HFFc6 (cell line): Measurements from ENCODE around the gene PDE6D. TPM values are rescaled to one million over a fixed set of nuclear protein-coding genes. Genes with fewer than 3 reads are reported as not detected.
A peak's percentile ranks its signal among the peaks of the same experiment; 100 is the strongest.

Source experiments
- DNase-seq: peaks from one replicate; pipeline ENCODE4 v3.0.0-alpha.2; 2018
- H3K27ac Mint-ChIP-seq: 2 replicates; pipeline ENCODE4 v1.8.0; 2020; ENCODE audit warnings: mild to moderate bottlenecking, mixed read lengths
- H3K27me3 Mint-ChIP-seq: 2 replicates; pipeline ENCODE4 v1.8.0; 2021; ENCODE audit warnings: mild to moderate bottlenecking, moderate library complexity, mixed read lengths; ENCODE audit not compliant: insufficient read depth
- H3K36me3 Mint-ChIP-seq: 2 replicates; pipeline ENCODE4 v1.8.0; 2021; ENCODE audit warnings: low read depth, mixed read lengths
- H3K4me1 Mint-ChIP-seq: 2 replicates; pipeline ENCODE4 v1.8.0; 2020; ENCODE audit warnings: low read depth, mixed read lengths
- H3K4me3 Mint-ChIP-seq: 2 replicates; pipeline ENCODE4 v1.8.0; 2020; ENCODE audit warnings: mild to moderate bottlenecking, moderate library complexity, mixed read lengths
- H3K9me3 Mint-ChIP-seq: 2 replicates; pipeline ENCODE4 v1.8.0; 2020; ENCODE audit warnings: mild to moderate bottlenecking, mixed read lengths
- total RNA-seq, 6 experiments: library from RNA; stranded (reverse); fragmentation: NEBNext Ultra II Directional; extraction: Animal tissue kit (Norgen Biotek cat#: 25700); gene quantifications; 2 replicates in 1 of 6; 3 replicates in 5 of 6; pipeline ENCODE4 v1.2.3, GENCODE V29; 2021
- TF ChIP-seq, protein P1 (sequence below): fragments of 200-600 bp; sonication (generic); IDR thresholded peaks from 2 replicates; pipeline ENCODE4 v1.5.0; 2021; ENCODE audit warnings: antibody characterized with exemption, mild to moderate bottlenecking

PDE6D gene
- total RNA-seq, 6 experiments from 2014 or later: 20.1 to 24.7 (median 22.4) TPM

DNA sequence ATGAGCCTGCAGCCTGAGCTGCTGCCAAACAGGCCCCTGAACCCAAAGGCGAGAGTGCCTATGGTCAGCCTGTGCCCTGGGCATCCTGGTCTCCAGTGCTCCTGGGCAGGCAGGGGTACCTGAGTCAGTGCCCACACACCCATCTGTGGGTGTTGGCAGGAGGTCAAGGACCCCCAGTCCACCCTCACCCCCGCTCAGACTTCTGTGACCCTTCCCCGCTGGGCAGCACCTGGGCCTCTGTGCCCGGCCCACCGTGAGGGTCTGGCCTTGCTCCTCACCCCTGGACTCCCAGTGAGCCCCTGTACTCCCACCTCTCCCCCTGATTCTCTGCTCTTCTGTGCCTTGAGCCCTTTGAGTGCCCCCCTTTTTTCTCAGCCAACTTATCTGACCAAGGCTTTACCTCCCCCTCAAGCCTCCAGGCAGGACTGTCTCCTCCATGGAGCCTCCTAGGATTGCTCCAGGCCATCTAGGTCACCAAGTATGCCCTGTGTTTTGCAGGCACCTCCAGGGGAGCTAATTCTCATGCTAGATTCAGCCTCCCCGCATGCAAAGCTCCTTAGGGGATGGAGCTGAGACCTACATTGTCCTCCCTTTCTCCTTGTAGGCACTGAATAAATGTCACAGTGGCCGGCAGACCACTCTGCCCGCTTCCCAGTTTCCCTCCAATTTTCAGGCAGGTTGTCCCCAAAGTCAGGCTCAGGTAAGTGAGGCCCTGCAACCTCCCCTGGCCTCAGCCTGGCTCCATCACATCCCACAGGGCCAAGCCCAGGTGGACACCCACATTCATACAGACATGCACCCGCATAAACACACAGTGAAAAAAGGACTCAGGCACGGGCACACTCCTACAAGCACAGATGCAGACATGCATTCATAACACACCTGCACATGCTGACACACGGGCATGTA, 94.6 kb downstream of the PDE6D start:
- peaks cover 6% of the 10 kb centered on the region for H3K27me3 Mint-ChIP-seq

DNA sequence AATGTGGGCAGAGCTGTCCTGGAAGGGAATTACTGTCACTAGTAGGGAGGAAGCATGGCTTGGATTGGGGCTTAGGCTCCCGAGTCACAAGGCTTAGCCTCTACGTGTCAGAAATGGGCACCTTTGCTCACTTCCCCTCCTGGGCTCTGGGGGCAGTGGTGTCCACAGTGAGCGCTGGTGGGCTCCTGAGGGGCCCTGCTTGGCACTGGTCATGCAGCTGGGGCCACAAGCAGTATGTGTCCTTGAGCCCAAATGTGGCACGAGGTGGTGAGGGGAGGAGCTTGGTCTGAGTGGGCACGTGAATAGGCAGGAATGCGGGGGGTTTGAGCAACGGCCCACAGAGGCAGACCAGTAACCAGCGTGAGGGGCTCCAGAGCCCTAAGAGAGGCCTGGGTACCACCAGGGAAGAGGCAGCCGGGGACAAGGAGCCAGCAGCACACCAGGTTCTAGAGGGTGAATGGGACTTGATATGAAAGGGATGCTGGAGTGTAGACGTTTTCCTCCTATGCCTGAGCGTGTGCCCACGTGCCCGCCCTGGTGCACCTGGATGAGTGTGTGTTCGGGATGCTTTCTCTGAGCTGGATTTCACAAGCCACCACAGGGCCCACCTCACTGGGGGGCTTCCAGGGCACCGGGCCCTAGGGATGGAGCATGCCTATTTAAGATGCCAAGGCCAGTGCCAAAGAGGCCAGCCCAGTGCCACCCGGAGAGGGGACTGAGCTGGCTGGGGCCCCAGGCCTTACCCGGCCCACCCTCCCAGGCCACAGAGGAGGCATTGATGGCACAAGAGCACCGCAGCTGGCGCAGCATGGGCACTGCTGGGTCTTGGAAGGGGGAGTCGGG, 95.5 kb downstream of the PDE6D start:
- H3K4me3 Mint-ChIP-seq: no peak overlapping the region
- no peak overlapping the region for H3K27ac Mint-ChIP-seq
- no peaks in the 10 kb centered on the region for H3K36me3 Mint-ChIP-seq
- TF ChIP-seq, protein P1, sequence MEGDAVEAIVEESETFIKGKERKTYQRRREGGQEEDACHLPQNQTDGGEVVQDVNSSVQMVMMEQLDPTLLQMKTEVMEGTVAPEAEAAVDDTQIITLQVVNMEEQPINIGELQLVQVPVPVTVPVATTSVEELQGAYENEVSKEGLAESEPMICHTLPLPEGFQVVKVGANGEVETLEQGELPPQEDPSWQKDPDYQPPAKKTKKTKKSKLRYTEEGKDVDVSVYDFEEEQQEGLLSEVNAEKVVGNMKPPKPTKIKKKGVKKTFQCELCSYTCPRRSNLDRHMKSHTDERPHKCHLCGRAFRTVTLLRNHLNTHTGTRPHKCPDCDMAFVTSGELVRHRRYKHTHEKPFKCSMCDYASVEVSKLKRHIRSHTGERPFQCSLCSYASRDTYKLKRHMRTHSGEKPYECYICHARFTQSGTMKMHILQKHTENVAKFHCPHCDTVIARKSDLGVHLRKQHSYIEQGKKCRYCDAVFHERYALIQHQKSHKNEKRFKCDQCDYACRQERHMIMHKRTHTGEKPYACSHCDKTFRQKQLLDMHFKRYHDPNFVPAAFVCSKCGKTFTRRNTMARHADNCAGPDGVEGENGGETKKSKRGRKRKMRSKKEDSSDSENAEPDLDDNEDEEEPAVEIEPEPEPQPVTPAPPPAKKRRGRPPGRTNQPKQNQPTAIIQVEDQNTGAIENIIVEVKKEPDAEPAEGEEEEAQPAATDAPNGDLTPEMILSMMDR: peak; percentile 24; the same call in 1 of the 2 replicates
- H3K9me3 Mint-ChIP-seq: no peaks in the 10 kb centered on the region
- H3K27me3 Mint-ChIP-seq: peaks cover 5% of the 10 kb centered on the region; the same call in 1 of the 2 replicates
- no peak for DNase-seq
- H3K4me1 Mint-ChIP-seq: peaks cover 5% of the 10 kb centered on the region; the same call in 1 of the 2 replicates

More for the DNA sequence above, 94.6 kb downstream of the PDE6D start:
- no peak overlapping the region for H3K27ac Mint-ChIP-seq
- H3K9me3 Mint-ChIP-seq: no peaks in the 10 kb centered on the region
- TF ChIP-seq, protein P1: no peak
- no peak overlapping the region for H3K4me3 Mint-ChIP-seq
- no peaks in the 10 kb centered on the region for H3K36me3 Mint-ChIP-seq
- DNase-seq: no peak
- H3K4me1 Mint-ChIP-seq: peaks cover 3% of the 10 kb centered on the region; the same call in 1 of the 2 replicates

DNA sequence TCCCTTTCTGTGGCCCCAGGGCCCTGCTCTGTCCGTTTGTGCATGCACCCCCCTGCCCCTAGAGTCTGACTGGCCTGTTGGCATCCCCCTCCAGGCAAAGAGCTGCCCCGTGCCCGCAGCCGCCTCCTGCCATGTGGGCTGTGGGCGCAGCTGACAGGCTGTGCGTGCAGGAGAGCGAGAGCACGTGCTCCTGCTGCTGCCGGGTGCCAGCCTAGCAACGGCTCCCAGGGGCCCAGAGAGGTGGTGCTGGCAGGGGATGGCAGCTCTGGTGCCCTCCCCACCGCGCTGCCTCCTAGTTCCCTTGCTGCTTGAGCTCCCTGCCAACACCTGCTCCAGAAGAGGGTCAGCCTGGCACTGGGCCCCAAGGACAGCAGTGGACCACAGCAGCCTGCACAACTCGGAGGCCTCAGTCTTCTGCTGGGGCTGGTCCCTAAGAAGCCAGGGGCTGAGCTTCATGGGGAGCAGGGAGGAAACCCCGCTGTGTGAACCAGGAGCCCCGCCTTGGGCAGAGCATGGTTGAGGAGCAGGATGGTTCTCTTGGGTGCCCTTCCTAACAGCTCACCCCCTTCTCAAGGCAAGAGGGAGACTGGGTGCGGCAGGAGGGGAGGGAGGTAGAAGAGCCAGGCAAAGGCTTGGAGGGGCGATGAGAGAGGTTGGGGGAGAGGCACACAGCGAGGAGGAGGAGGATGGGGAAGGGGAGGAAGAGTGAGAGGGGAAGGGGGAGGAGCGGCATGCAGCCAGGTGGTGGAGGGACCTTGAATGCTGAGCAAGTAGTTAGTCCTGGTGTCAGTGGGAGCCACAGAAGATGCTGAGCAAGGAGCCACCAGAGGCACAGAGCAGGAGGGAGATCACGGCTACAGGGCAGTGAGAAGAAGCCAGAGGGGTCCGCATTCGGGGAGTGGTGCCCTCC, 96.5 kb downstream of the PDE6D start:
- Mint-ChIP-seq H3K27me3 (0 out of 2 replicates have a peak, but pooled peaks cover 3% of the 10 kb centered on the region), H3K4me1 (peaks cover 5% of the 10 kb centered on the region; the same call in 1 of the 2 replicates), H3K4me3 (no peak overlapping the region), H3K27ac (no peak overlapping the region), H3K36me3 (no peaks in the 10 kb centered on the region), H3K9me3 (no peaks in the 10 kb centered on the region)
- TF ChIP-seq, protein P1: no peak
- DNase-seq: no peak

DNA sequence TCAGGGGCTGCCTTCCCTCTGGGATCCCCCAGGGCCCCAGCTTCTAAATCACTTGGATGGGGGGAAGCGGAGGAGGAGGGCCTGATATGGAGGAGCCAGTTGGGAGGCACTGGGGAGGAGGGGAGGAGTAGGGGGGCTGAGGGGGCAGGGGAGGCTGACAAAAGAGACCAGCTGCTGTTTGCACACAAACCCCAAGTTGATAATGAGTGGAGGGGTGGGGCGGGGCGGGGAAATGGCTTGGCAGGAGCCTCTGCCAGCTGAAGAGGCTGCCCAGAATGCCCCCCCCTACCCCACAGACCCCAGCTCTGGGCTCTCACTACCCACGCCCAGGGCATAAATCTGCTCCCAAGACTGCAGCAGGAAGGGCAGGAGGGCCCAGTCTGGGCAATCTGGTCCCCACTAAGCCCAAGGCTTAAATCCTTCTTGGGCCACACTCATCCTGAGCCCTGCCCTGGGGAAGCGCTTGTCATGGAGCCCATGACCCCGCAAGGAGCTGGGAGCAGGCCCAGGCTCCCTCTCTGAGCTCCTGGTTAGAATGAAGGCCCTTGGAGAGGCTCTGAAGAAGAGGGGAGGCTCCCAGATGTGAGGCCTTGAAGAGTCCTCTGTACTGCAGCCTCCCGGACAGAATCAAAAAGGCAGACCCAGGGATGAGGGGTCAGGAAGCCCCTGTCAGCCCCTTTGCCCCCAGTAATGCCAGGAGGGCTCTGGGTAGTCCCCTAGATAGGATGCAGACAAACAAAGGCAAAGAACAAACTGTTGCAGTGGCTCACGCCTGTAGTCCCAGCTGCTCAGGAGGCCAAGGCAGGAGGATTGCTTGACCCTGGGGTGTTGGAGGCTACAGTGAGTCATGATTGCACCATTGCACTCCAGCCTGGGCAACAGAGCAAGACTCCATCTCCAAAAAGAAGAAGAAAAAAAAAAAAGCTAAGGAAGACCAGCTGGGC, 97.5 kb downstream of the PDE6D start:
- Mint-ChIP-seq H3K9me3 (no peaks in the 10 kb centered on the region), H3K27ac (no peak overlapping the region), H3K27me3 (no peaks in the 10 kb centered on the region), H3K4me3 (no peak overlapping the region), H3K36me3 (no peaks in the 10 kb centered on the region), H3K4me1 (peaks cover 5% of the 10 kb centered on the region; the same call in 1 of the 2 replicates)
- TF ChIP-seq, protein P1: no peak
- DNase-seq: no peak
